ENCODE results near the gene CFAP97D1.
A peak's percentile ranks its signal among the peaks of the same experiment; 100 is the strongest.

CFAP97D1 gene

GRCh38 chr17:43758497-43759174 lies 21.6 kb upstream of the CFAP97D1 start, which contains the start of gene SOST:
SOST (minus strand) TSS chr17:43758791; CDS start chr17:43758741, 50 bp downstream.
- TF ChIP-seq CTCF (IDR thresholded peaks at IDR 0.05), result no peak
- intact Hi-C loops (cut with DNase I; ENCODE audit: low total_unique reads), result loop anchor here (2.0 kb wide), 1 partner anchor 64 kb away; no protein-coding TSS in a partner anchor
- H3K27me3 ChIP-seq, result no peaks in the 10 kb centered on the region
- peak within 1 kb of the TSS; percentile 61 to 76 for H3K27ac ChIP-seq
- H3K4me1 ChIP-seq, result peaks cover 8 to 70% (median 38%) of the 10 kb centered on the region in 4 donors
- peak in 1 of 2 donors; percentile 76 for DNase-seq
- peak within 1 kb of the TSS; percentile 17 to 18 for H3K4me3 ChIP-seq
- no peaks in the 10 kb centered on the region for H3K36me3 ChIP-seq
- H3K9me3 ChIP-seq, result no peaks in the 10 kb centered on the region

GRCh38 chr17:43759836-43760235 lies 20.4 kb upstream of the CFAP97D1 start:
- peaks cover 8 to 68% (median 29%) of the 10 kb centered on the region in 4 donors for H3K4me1 ChIP-seq
- H3K27me3 ChIP-seq, result no peaks in the 10 kb centered on the region
- intact Hi-C loops (cut with DNase I; ENCODE audit: low total_unique reads), result loop anchor here (2.0 kb wide), 1 partner anchor 65 kb away; no protein-coding TSS in a partner anchor
- H3K36me3 ChIP-seq, result no peaks in the 10 kb centered on the region
- H3K4me3 ChIP-seq, result no peak overlapping the region
- no peak for TF ChIP-seq CTCF (IDR thresholded peaks at IDR 0.05)
- peak overlapping the region in 1 of 2 donors; percentile 76 for H3K27ac ChIP-seq
- DNase-seq, result no peak
- no peaks in the 10 kb centered on the region for H3K9me3 ChIP-seq

- peak; percentile 97 to 100 for TF ChIP-seq CTCF (IDR thresholded peaks at IDR 0.05)
- peak; percentile 95 to 97 for DNase-seq
- intact Hi-C loops (cut with DNase I; ENCODE audit: low total_unique reads), result no loop called here
- Histone ChIP-seq H3K27ac (peak overlapping the region; percentile 7 to 76), H3K4me3 (no peak overlapping the region), H3K27me3 (no peaks in the 10 kb centered on the region), H3K36me3 (no peaks in the 10 kb centered on the region), H3K4me1 (peaks cover 4 to 63% (median 24%) of the 10 kb centered on the region in 4 donors), H3K9me3 (no peaks in the 10 kb centered on the region)
These were observed 19.9 kb upstream of the CFAP97D1 start for GRCh38 chr17:43760254-43760852.

GRCh38 chr17:43766413-43767052 lies 13.7 kb upstream of the CFAP97D1 start:
- DNase-seq, result peak; percentile 51 to 77
- H3K27ac ChIP-seq, result peak overlapping the region in 1 of 2 donors; percentile 8
- H3K9me3 ChIP-seq, result no peaks in the 10 kb centered on the region
- intact Hi-C loops (cut with DNase I; ENCODE audit: low total_unique reads), result loop anchor here (5.0 kb wide), 1 partner anchor 189 kb away; no protein-coding TSS in a partner anchor
- peaks cover 0 to 11% (median 1%) of the 10 kb centered on the region in 4 donors for H3K4me1 ChIP-seq
- peak; percentile 66 to 85 for TF ChIP-seq CTCF (IDR thresholded peaks at IDR 0.05)
- no peak overlapping the region for H3K4me3 ChIP-seq
- H3K36me3 ChIP-seq, result peaks cover 26 to 52% (median 40%) of the 10 kb centered on the region in 3 donors
- no peaks in the 10 kb centered on the region for H3K27me3 ChIP-seq

- TF ChIP-seq CTCF (IDR thresholded peaks at IDR 0.05), result no peak
- Histone ChIP-seq H3K27ac (peak overlapping the region in 1 of 2 donors; percentile 8), H3K36me3 (peaks cover 32 to 58% (median 45%) of the 10 kb centered on the region in 3 donors)
These were observed 13.1 kb upstream of the CFAP97D1 start for GRCh38 chr17:43767053-43767712.

More at GRCh38 chr17:43767053-43767712, 13.1 kb upstream of the CFAP97D1 start:
- H3K4me3 ChIP-seq, result no peak overlapping the region
- peaks cover 0 to 12% (median 1%) of the 10 kb centered on the region in 4 donors for H3K4me1 ChIP-seq
- no peak for DNase-seq
- H3K27me3 ChIP-seq, result no peaks in the 10 kb centered on the region
- no peaks in the 10 kb centered on the region for H3K9me3 ChIP-seq
- intact Hi-C loops (cut with DNase I; ENCODE audit: low total_unique reads), result loop anchor here (5.0 kb wide), 1 partner anchor 190 kb away; no protein-coding TSS in a partner anchor

All from tibial artery (tissue), 4 donors.